SIG-M5 treated with dmso at 0.1 percent for 504 hours (cell line): ENCODE results near the gene SLC39A12.

Source experiments
- DNase-seq: peaks from one replicate; lab custom pipeline; 2025; ENCODE audit not compliant: unreplicated experiment; lab: John Stamatoyannopoulos, UW

SLC39A12 gene

DNA sequence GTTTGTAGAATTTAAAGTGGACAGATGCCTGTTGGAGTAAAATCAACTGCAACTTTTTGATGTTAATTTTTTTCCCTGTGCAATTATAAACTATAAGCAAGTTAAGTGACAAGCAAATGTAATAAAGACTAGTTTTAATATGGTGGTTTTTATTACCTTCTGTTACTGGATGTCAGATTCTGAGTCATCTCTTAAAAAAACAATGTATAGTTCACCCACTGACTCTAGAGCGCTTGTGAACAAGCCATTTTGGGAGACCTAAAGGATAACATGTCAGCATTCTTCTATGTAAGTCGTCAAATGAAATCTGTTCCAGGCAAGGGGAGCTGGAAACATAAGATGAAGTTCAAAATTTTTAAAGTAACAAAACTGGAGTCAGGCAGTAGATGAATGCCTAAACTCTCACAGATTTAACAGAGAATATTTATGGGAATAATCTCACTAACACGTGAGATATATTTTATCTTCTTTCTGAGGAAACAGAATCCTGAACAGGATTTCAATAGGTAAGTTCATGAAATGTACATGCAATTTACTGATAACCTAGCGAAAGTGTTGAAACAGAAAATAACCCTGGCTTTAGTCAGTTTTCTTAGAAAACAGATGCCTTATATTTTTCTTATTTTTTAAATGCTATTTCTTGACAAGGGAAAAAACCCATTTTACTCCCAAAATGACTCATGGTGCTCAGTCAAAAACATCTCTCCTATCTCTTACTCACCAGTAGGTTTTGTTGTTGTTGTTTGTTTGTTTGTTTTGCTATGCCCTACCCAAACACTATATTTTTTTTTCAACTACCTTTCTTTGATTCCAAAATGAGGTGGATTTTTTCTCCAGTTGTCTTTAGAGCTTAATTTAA is 91.7 kb downstream of the SLC39A12 start:
- no peak for DNase-seq

DNA sequence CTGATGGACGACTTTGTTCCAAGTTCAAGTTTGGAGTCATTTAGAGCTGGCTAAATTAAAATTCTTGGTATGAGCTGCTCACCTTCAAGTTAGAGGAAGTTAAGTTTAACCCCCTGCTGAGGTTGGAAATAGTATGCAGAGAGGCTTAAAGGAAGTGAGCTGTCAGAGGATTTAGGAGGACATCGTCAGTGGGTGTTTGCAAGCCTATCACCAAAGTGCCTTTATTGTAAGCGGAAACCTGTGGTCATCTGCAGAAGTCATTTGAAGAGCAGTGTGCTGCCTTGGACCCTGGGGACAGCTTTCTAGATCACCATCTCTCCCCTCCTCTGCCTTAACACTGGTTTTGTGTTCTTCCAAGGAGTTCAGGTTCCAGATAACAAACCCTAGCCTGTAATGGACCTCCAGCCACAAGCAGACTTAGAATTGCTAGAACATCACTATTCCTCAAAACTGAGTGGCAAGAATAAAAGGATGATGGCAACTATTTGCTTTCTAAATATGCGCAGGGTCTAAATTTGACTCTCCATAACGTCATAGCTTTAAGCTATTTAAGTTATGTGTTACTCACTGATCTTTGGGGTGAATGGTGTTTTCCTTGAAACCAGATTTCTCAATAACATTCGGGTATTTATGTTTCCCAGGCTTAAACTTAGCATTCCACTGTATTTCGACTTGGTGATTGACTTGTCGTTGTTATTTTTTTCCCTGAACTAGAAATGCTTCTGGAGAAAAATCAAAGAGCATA is 93.4 kb downstream of the SLC39A12 start:
- DNase-seq, result no peak

DNA sequence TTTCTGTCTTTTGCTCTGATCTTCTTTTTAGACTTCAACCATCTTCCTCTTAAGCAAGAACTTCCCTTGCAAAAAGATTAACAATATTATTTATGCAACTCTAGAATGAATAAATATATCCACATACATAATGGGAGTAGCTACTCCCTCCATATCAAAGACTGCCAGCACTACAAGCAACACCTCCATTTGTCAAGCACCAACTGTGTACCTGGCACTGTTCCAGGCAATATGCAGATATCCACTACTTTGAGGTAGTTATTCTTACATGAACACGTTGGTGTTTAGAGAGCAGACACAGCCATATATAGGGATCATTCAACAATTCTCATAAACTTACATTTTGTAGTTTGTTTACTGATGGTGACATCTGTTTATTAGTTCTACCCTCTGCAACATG is 104.9 kb downstream of the SLC39A12 start:
- DNase-seq, result no peak

DNA sequence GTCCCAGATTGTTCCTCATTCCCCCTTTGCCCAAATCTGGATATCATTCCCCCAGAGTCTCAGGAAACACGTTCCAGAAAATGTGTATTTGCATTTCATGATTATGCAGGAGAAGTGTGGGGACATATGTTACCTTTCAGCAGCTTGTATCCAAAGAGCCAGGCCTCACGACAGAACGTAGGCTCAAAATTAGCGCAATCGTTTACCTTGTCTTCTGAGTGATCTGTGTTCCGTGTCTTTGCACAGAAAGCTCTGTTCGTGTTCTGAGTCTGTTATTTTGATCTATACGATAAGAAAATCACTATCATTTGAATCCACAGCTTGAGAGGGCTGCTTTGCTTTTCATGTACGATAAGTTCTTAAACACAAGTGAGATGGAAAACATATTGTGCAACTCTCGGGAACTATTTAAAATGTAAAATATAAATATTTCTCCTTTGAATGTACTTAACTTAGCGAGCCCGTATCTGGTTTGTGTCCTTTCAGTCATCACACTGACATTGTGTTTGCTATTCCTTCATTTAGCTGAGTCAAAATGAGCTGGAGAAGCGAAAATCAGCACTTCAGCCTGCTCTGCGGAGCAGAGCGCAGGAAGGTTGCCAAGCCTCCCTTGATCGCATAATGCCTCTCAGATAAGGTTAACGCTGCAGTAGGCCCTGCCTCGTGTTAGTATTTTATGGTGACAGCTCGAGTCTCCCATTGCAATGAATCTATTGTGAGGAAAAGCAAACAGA is 108.3 kb downstream of the SLC39A12 start:
- DNase-seq, result no peak

DNA sequence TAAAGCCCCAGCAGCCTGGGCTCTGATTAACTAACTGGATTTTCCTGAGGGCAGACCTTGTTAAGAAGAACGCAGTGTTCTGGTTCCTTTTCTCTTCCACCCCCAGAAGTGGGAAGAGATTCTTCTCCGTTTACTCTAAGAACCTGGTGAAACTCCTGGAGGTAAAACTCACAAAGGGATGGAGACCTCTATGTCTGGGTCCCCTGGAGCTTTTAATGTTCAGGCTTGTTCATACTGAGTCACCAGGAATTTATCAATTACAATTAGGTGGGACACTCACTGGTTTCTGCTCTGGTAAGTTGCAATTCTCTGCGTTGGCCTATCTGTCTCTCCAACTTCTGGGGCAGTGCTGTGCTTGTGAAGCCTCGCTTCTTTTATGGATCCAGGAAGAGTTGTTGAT is 115.2 kb downstream of the SLC39A12 start:
- DNase-seq, result no peak

DNA sequence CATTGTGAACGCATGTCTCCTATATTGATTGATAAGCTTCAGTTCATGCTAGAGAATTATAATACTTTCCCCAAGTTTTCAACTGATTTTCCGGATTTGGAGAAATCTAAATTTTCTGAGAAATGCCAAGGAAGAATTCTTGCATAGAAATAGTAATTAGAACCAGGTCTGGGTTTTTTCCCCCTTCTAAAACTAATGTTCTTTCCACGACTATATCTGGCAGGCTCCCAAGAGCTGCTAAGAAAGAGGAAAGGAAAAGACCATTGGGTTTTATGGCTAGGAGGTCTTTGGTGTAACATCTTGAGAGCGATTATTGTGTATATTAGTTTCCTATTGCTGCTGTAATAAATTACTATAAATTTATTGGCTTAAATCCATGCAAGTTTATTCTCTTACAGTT is 116.7 kb downstream of the SLC39A12 start:
- no peak for DNase-seq

DNA sequence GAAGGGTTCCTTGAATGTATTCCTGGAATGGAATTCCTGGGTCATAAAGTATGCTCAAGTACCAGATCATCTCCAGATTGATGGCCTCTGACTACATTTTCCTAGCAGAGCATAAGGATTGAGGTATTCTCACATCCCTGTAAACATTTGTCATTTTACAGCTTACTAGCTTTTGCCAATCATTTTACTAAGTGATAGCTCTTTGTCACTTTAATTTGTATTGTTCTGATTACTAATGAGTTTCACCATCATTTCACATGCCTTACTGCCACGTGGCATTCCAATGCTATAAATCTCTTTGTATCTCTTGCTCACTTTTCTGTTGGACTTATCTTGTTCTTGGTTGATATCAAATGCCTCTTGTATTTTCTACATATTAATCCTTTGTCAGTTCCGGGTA is 119.9 kb downstream of the SLC39A12 start:
- DNase-seq, result no peak

DNA sequence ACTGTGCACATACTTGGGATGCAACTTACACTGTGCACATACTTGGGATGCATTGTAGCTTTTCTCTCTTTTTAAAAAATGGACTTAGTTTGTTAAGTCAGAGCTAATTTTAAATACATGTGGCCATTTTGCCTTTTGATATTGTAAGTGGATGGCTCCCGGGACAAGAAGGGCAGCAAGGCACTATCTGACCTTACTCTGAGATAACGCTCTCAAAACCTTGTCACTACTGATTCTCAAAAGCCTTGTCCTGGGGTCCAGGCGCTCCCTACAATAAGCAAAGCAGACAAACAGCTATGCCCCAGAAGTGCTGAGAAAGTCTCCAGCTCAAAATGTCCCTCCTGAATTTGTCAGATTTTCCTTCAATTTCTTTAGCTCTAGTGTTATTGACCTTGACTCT is 121.6 kb downstream of the SLC39A12 start:
- DNase-seq, result no peak

DNA sequence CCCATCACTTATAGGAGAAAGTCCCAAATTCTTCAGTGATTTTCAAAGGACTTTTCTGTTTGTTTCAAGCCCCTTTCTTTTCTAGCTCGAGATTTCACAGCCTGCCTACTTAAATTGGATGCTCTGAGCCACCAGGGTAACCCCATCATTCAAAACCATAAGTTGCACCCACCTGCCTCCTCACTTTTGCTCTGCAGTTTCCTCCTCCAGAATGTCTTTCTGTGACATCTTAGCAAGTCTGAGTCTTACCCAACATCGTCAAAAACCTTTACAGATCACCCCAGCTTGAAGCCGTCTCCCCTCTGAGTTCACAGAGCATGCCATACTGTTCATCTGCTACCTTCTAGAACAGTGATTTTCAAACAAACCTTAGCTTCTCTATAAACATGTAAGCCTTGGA is 124.2 kb downstream of the SLC39A12 start:
- DNase-seq, result no peak

DNA sequence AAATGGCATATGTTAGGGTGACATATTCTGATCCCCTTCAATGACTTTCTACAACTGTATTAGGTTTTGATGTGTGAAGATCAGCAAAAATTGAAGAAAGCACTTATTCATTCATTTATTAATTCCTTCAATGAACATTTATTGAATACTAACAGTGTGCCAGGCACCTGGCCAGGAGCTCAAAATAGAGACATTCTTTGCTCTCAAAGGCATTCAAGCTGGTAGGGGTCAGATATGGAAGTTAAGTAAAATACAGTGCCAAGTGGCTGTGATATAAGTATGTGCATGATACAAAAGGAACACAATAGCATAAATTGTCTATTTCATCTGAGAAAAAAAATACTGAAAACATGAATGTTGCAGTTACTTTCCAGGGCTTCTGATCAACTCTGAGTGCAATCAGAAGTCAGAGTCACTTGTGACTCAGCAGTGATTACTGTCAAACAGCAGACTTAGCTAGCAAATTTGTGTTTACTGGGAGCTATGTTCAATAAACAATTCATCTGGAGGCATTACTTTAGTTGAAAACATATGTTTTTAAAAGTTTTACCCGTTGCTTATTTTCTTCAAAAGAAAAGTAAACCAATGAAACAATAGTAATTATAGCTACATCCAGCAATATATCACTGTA is 128.1 kb downstream of the SLC39A12 start:
- no peak for DNase-seq

DNA sequence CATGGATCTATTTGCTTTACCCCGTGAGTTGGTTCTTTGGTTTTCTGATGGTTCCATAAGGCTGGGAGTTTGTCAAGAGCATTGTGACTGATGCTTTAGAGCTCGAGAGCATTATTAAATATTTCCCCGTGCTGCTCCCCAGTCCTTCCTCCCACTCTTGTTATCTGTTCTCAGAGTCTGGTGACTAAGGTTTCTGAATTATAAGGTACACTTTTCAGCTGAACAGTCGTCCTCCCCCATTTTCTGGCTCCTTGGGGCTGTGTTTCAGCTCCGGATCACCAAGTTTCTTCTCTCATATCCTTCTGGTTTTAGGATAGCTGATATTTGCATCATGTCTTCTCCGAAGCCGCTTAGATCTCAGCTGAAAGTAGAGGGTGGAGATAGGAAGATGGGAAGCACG is 130.7 kb downstream of the SLC39A12 start:
- DNase-seq, result no peak

DNA sequence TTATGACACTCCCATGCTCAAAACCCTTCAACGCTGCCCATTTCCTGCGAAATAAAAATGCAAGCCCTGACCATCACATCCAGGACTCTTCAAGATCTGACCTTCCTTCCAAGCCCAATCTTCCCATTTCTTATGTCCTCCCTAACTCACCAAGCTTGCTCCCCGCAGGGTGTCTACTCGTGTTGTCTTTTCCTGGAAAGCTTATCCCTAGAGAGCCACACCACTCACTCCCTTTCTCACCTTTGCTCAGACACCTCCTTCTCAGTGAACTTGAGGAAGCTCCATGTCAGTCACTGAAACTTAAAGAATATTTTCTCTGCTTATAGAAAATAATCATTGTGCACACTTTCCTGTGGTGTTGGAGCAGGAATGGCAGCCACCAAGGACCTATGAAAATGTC is 134.1 kb downstream of the SLC39A12 start:
- DNase-seq, result no peak

DNA sequence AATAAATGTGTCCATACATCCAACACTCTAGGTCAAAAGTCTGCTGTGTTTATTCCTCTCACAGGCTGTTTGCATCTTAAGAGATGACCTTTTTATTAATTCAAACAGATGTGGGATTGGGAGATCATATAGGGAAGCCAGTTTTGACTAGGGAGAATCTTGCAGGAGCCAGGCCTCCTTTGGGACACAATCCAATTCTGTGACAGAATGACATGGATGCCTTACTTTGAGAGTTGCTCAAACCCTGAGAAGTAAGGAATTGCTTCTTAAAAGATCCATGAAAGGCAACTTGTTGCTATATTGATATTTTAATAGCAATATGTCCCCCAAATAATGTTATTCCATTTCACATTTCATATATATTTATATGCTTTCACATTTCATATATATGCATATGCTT is 135.0 kb downstream of the SLC39A12 start:
- DNase-seq, result no peak

DNA sequence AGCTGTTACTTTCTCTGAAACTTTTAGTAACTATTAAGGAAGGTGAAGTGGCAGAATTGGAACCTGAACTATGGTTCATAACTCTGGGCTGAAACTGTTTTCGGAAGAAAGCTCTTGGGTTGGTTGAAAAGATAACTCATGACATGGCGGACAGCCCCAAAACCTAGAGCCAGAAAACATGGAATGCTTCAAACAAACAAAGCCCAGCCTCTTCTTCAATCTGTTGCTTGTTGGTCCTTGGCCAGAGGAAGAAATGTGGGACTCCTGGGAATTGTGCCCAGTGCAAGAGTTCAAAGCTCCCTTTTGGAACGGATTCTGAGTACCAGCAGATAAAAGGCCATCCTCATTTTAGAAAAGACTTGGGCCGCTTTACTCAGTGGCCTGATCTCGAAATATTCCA is 135.6 kb downstream of the SLC39A12 start:
- no peak for DNase-seq
